HG03095 (cell line): ENCODE data around the gene PSMA4.
"Not testable (repeated sequence)": the region's sequence is repeated elsewhere in the genome, so short reads cannot be mapped to it uniquely, and the experiment has no call there.

Experiments used
- ATAC-seq: cut with Tn5 transposase; IDR thresholded peaks from one replicate; pipeline ENCODE4 v1.9.1; 2021; ENCODE audit warnings: moderate library complexity; ENCODE audit not compliant: unreplicated experiment

Gene PSMA4

DNA sequence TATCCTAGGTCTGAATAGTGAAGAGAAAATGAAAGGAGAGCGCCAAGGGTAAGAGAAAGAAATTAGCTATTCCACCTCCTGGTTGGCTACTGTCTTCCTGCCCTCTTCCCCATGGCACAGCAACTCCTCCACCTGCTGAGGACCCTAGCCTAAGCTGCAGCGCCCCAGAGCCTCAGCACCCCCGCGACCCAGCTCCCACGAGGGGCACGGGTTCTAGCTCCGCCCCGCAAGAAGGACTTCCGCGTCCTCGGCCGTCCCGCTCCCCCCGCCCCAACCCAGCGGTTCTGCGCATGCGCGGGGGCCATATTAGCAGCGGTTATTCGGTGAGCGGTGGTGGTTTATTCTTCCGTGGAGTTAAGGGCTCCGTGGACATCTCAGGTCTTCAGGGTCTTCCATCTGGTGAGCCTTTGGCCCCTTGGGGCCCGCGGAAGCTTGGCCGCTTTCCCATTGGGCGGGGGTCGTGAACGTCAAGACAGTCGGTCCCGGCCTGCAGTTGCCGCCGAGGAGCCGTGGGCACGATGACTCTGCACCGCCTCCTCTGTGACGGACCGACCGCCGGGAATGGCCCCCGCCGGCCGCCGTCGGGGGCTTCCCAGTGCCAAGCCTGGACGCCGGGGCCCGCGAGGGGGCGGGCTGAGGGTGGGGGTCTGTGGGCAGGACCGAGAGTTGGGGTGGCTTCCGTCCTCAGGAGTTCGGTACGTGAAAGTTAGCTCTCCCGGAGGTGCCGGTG, at the start of gene PSMA4:
Gene PSMA4 (plus strand): TSS at position 304 of the 730 bp plus-strand sequence. CDS start 1,484 bp downstream, outside the sequence.
- peak; percentile 68 for ATAC-seq

DNA sequence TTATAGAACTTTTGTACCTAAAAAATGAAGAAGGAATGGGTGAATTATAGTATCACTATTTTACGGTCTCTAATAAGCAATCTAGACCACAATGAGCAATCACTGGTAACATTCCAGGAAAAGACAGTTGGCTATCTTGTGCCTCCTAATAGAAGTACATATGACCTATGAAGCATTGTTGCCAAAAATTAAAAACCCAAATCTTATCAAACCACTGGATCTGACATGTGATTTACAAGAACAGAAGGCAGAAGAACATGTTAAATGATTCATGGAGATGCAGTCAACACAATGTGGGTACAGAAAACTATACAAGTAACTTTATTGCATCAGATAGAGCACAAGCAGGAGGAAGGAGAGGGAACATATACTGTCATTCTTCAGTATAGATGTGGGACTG, 47.4 kb upstream of the PSMA4 start:
- no peak for ATAC-seq

DNA sequence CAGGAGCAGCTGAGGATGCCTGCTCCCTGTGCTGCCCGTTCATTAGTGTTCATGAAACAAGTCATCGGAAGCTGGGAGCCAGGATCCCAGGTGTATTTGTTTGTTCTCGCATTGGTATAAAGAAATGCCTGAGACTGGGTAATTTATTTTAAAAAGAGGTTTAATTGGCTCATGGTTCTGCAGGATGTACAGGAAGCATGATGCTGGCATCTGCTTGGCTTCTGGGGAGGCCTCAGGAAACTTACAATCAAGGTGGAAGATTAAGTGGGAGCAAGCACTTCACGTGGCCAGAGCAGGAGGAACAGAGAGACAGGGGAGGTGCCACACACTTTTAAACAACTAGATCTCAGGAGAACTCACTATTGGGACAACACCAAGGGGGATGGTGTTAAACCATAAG, 38.4 kb upstream of the PSMA4 start:
- ATAC-seq: no peak

DNA sequence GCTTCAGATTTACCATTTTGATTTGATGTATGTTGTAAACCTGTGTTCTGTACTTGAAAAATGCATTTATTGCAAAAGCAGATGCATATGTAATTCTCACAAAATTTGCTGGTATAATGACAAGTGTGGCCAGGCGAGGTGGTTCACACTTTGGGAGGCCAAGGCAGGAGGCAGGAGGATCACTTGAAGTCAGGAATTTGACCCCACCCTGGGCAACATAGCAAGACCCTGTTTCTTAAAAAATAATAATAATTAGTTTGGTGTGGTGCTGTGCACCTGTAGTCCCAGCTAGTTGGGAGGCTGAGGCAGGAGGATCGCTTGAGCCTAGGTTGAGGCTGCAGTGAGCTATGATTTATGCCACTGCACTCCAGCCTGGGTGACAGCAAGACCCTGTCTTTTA, 37.6 kb upstream of the PSMA4 start:
- no peak for ATAC-seq

DNA sequence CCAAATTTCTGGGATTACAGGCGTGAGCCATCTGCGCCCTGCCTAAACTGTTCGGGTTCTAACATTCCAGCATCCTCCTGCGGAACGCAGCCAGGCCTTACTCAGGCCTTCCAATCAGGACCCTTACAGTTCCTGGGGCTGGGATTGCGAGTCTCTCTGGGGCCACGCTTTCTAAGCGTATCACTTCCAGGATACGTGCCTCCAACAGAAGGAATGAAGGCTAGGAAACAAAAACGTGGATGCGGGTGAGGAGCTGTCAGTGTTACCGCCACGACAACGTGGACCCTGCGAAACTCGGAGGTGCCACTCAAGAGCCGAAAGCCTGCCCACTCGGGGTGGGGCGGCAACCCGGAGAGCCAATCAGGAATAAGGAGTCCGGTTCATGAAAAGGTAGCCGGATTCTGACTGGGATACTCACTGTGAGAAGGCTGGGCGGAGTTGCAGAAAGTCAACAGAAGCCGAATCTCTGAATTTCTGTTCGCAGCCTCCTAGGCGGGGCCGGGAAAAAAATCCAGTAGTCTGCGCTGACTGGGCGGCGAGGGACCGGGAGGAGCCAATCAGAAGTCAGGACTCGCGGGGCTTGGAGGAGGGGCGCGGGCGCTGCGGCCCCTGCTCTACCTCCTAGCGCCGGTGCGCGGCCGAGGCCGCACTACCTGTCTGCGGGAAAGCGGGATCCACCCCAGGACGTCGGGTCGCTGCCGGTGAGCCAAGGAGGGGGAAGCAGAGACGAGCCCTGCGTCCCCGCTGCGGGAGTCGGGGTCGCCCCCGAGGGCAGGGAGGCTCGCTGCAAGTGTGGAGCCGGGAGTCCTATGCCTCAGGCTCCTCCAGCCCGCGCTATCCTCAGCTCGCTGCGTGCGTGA, 33.0 kb upstream of the PSMA4 start, which contains the start of gene HYKK:
Gene HYKK (plus strand): TSS at position 607 of the 860 bp plus-strand sequence. CDS start 5,512 bp downstream, outside the sequence.
- peak; percentile 91 for ATAC-seq

DNA sequence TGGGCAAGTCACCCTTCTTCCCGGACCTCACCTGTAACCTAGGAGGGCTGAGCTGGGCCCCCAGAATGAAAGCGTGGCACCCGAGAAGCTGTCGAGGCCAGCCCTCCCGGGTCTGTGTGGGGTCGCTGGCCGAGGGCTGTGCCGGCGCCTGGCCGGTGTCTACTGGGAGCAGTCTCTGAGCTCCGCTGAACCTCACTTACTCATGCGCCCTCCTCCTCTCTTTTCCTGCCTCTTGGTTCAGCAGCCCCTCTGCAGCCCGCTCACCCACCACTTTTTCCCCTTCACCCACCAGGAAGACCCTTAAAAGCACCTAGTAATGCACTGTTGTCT, 32.4 kb upstream of the PSMA4 start:
- ATAC-seq: peak; percentile 31

DNA sequence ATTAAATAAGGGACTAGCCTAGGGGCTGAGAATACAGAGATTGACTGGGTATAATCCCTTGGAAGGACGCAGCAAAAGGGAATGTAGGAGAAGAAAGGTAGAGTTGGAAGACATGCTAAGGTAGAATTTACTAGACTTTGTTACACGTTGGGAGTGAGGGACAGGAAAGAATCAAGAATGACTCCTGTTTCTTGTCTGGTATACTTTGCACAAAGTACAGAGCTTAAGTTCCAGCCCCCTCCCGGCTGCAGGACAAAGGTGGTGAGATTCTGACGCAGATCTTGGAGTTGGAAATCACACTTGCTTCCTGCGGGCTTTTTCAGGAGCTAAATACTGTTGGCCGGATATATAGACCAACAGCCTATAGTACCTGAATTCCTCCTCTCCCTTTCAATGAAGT, 32.0 kb upstream of the PSMA4 start:
- ATAC-seq: no peak

DNA sequence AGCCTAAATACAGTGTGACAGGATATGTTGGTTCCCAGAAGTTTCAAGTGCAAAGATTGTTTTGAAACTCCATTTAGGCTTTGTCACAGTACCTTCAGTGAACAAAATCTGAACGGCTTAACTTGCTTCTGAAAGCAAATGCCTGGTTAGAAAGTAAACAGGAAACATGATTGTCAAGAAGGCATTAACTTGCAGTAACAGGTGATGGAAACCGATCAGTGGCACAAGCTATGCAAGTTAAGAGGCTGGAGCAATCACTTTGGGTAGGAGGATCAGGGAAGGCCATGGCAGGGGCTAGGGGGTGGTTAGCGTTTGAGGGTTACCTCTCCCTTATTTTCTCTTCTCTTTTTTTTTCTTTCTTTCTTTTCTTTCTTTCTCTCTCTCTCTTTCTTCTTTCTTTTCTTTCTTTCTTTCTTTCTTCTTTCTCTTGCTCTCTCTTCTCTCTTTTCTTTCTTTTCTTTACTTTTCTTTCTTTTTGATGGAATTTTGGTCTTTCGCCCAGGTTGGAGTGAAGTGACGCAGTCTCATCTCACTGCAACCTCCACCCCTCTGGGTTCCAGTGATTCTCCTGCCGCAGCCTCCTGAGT, 30.4 kb upstream of the PSMA4 start:
- ATAC-seq: no peak

DNA sequence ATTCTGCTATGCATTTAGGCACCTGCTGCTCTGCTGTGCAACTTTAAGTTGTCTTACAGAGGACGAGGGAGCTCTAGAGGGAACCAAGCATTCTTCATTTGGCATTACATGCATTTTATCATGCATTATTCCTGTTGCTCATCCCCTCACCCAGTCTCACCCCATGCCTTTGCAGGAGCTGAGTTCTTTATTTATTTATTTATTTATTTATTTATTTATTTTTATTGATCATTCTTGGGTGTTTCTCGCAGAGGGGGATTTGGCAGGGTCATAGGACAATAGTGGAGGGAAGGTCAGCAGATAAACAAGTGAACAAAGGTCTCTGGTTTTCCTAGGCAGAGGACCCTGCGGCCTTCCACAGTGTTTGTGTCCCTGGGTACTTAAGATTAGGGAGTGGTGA, 20.2 kb upstream of the PSMA4 start:
- ATAC-seq: not testable (repeated sequence)

DNA sequence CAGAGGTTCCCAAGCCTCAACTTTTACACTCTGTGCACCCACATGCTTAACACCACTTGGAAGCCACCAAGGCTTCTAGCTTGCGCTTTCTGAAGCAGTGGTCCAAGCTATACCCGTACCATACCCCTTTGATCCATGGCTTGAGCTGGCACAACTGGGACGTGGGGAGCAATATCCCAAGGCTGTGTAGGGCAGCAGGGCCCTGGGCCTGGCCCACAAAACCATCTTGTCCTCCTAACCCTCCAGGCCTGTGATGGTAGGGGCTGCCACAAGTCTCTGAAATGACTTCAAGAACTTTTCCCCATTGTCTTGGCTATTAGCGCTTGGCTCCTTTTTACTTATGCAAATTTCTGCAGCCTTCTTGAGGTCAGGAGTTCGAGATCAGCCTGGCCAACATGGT, 16.0 kb upstream of the PSMA4 start:
- ATAC-seq: no peak

DNA sequence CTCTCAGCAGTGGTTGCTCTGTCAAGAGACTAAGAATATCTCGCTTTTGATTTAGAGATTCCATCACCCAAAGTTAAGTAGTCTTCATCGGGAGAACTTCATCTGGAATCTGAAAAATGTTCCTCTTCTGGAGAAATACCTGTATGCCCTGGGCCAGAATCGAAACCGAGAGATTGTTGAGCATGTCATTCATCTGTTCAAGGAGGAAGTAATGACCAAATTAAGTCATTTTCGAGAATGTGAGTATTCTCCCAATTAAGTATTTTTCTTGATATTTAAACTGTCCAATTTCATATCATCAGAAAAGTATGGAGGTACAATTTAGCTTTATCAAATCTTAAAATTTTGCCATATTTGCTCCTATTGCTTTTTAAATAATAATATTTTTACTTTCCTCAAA, 12.9 kb upstream of the PSMA4 start:
- ATAC-seq: no peak

DNA sequence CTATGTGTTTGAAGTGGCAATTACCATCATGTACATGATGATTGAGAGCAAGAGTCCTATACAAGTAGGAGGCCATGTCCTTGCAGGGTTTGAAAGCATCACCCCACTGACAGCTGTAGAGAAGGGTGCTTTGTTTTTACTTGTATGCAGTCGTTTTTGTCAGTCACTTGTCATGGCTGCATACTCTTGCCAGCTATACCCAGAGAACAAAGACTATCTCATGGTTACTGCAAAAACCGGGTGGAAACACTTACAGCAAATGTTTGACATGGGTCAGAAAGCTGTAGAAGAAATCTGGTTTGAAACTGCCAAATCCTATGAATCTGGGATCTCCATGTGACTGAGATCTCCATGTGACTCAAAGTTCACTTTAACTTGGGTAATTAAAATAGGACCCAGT, 6.9 kb upstream of the PSMA4 start:
- ATAC-seq: no peak

DNA sequence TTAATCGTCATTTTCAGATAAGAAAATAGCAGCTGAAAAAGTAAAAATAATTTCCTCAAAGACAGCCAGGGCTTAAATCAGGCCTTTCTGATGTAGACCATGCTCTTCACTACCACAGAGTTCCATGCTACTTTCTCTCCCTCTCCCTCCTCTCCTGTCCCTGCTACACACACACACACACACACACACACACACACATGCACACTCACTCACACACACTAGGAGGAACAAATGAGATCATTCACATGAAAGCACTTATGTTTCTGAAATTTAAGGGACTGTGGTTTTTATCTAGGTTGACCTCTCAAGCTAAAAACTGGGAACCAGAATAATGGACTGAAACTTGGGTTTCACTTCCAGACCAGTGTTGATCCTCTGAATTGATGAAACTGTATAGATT, 4.1 kb upstream of the PSMA4 start:
- no peak for ATAC-seq

DNA sequence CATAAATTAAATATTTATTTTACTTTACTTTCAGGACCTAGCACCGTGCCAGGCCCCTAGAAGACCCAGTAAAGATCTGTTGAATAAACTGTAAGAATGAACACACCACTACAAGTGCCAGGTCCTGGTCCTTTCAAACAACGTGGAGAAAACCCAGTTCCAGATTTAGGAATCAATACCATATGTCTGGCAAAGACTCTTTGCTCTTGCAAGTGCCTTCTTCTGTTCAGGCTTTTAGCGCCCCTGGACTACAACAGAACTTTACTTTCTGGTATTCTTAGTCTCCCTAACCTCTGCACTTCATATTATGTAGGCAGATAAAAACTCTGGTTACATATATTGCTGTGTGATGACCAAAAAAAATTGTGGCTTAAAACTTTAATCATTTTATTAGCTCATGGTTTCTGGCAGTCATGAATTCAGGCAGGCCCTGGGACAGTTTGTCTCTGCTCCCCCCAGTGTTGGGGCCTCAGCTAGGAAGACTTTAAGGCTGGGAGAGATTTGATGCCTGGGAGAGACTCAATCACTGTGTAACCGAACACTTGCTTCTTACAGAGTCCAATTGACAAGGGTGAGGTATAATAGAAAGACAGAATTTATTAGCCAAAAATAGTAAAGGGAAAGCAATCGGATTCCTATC, 2.9 kb upstream of the PSMA4 start:
- no peak for ATAC-seq

DNA sequence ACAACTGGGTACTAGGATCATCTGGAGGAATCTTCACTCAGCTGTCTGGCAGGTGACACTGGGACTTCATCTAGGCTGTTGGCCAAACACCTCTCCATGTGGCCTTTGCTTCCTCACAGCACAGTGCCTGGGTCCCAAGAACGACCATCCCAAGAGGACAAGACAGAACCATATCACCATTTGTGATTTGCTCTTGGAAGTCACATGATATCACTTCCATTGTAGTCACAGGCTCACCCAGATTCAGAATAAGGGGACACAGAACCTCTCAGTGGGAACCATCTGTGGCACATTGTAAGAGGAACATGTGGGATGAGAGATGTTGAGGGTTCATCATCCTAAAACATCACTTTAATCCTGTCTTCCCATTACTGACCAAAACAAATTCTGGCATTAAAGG, 1.9 kb upstream of the PSMA4 start:
- ATAC-seq: no peak

DNA sequence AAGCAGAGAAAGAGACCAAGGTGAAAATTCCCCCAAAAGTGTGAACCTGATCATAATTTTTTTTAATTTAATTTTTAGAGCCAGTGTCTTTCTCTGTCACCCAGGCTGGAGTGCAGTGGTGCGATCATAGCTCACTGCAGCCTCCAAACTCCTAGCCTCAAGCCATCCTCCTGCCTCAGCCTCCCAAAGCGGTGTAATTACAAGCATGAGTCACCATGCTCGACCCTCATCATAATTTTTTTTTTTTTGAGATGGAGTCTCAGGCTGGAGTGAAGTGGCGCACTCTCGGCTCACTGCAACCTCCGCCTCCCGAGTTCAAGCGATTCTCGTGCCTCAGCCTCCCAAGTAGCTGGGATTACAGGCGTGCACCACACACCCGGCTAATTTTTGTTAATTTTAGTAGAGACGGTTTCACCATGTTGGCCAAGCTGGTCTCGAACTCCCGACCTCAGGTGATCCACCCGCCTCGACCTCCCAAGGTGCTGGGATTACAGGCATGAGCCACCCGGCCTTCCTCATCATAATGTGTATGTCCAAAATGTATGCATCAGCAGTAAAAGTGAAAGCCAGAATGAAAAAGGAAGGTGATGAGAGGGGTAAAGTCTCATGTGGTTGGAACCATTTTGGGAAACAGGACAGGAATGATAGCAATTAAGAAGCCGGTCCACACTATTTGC, 642 bp upstream of the PSMA4 start:
- ATAC-seq: not testable (repeated sequence)

DNA sequence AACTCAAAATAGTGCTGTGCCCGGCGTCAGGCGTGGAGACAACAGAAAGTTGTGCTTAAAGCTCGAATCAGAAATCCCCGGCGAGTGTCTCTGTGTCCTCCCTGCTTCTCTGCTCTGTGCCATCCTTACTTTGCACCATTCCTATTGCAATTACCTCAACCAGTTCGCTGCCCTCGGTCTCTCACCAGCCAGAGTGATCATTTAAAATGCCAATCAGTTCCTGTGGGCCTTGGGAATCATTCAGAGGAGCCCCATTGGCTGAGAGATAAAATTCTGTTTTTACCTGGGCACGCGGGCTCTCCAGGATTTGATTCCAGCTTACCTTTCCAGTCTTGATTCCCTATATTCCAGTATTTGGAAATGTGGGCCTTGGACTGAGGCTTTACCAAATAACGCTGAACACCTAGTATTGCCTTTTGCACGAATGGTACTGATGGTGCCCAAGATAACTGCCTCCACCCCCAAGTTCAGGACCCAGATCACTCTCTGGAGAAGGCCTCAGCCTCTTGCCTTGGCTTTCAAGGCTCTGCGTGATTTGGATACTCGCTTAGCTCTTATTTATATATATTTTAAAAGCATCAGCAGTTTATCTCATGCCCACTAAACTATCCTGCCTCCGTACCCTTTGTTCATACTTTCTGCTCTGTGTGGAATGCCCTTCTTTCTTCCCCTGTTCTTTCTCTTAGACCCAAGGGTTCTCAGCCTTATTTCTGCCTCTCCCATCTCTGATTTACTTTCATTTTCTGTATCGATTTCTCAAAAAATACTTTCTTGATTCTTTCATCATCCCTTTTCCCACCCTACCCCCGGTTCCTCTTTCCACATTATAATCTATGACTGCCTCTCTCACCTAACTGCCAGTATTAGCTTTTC, 863 bp downstream of the PSMA4 start:
- ATAC-seq: no peak

DNA sequence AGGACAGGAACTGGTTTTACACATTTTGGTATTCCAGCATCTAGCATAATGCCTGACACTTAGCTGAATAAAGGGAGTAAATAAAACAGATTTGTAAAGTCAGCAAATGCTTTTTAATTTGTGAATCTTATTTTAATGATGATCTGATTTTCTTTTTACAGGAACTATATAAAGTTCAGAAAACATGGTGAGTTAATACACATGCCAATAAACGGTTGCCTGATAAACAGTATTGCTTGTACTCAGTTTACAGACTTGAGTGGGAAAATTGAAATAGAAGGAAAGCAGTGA, 1.4 kb downstream of the PSMA4 start:
- ATAC-seq: no peak

DNA sequence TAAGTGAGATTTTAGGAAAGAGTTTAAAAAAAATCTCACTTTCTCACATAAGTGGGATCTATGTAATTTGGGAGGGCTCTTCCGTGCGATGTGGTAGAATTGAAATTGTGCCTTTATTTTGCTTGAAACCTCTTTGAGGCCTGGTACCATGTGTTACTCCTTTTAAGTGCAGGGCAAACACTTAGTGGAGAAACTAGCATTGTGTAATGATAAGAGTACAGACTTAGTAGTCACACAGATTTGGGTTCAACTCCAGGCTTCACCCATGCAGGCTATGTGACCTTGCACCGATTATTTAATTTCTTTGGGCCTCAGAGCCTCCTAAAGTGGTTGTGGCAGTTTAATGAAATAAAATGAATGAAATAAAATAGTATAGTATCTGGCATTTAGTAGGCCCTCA, 2.4 kb downstream of the PSMA4 start:
- ATAC-seq: no peak

DNA sequence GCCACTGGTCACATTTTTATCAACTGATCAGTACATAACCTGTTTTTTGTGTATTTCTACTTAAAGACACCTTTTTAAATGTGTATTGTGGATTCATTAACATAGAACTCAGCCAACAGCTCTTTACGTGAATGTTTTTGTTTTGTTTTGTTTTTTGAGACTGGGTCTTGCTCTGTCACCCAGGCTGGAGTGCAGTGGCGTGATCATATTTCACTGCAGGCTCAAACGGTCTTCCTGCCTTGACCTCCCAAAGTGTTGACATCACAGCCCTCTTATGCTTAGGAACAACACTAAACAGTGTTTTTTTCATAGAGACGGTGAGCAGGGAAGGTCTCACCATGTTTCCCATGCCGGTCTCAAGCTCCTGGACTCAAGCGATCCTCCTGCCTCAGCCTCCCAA, 9.9 kb downstream of the PSMA4 start:
- ATAC-seq: no peak
